ENCODE results near the gene ANKFN1.

GRCh38 chr17:56319531-56319930, 166.3 kb downstream of the ANKFN1 start:
- TF ChIP-seq CTCF (IDR thresholded peaks at IDR 0.05) (peak; percentile 73), EZH2 (IDR thresholded peaks at IDR 0.05) (no peak), EZH2phosphoT487 (IDR thresholded peaks at IDR 0.05) (no peak)
